Hematopoietic multipotent progenitor cell treated with erythropoietin and hydrocortisone succinate and interleukin-3 and kit ligand, for 6 days (in vitro differentiated cells): ENCODE results near the gene TBC1D10A.
A peak's percentile ranks its signal among the peaks of the same experiment; 100 is the strongest.

ENCODE experiments used
- DNase-seq: peaks from one replicate; pipeline ENCODE4 v3.0.0-alpha.2; 2015

The TBC1D10A gene

DNA sequence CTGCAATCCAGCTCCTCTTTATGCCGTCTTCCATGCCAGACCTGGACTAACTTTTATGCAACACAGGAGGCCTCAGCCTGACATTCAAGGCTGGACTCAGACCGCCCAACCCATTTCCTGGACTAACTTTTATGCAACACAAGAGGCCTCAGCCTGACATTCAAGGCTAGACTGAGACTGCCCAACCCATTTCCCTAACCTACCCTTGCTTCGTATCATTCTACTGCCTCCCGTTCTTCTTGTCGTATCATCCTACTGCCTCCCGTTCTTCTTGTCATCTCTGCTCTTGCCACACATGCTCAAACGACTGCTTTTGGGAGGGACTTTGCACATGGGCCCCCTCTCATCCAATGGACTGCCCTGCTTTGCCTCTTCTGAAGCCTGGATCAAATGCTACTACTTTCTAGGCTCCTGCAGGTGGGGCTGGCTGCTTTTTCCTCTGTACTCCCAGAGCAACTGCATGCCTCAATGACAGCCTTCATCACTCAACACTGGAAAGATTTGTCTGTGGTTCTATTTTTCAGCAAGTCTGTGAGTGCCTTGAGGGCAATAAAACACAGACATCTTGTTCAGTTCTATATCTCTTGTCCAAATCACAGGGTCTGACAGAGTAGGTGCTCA, 7.8 kb downstream of the TBC1D10A start:
- DNase-seq: peak; percentile 27

GRCh38 chr22:30317778-30318177, 9.0 kb downstream of the TBC1D10A start:
- DNase-seq: no peak

DNA sequence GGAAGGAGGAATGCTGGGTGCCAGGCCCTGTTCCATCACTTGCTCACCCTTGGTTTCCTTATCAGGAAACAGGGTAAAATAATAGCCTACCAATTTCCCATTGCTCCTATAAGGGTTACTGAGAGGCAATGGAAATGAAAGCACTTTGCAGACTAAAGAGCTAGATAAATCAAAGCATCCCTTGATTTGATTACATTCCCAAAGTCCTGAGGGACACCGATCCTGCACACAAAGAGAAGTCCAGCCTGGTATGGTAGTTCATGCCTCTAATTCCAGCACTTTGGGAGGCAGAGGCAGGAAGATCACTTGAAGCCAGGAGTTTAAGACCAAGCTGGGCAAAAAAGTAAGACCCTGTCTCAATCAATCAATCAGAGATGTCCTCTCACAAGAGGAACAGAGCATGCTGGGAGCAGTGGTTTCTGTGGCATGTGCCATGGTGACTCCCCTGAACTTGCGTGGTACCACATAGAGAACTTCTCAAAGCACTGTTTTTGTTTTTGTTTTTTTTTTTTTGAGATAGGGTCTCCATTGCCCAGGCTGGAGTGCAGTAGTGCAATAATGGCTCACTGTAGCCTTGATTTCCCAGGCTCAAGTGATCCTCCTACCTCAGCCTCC, 10.7 kb downstream of the TBC1D10A start:
- no peak for DNase-seq

- peak; percentile 21 for DNase-seq
These were observed 11.8 kb downstream of the TBC1D10A start for GRCh38 chr22:30314915-30315314.

DNA sequence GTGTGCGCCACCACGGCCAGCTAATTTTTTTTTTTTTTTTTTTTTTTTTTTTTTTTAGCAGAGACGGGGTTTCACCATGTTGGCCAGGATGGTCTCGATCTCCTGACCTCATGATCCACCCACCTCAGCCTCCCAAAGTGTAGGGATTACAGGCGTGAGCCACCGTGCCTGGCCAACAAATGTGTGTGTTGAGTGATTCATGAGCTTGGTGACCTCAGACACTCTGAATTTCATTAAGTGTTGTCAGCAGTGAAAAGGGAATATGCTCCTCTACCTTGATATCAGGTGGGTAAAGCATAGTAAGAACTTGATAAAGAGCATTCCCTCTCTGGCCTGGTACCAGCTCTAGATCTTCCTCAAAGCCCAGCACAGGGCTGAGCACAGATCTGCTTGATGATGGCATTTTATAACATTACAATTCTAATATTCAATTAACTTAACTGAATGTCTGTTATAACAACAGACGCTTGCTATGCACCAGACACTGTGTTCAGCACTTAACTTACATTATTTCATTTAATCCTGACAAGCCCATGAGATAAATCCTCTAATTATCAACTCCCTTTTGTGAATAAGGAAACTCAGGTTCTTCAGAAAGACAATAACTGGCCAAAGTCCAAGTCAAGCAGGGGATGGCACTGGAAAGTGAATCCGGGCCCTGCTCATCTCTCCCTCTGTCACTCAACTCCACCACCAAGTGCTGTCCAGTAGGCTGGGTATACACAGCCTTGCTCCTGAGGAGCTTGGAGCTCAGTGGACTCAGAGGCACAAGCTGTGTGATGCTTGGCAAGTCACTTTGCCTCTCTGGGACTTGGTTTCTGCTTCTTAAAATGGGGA, 13.0 kb downstream of the TBC1D10A start:
- no peak for DNase-seq

- DNase-seq: no peak
These were observed 14.7 kb downstream of the TBC1D10A start for GRCh38 chr22:30312053-30312452.

GRCh38 chr22:30310881-30311771, 15.6 kb downstream of the TBC1D10A start:
- DNase-seq: peak; percentile 24

- DNase-seq: peak; percentile 55
These were observed 16.6 kb downstream of the TBC1D10A start for GRCh38 chr22:30309951-30310741.

DNA sequence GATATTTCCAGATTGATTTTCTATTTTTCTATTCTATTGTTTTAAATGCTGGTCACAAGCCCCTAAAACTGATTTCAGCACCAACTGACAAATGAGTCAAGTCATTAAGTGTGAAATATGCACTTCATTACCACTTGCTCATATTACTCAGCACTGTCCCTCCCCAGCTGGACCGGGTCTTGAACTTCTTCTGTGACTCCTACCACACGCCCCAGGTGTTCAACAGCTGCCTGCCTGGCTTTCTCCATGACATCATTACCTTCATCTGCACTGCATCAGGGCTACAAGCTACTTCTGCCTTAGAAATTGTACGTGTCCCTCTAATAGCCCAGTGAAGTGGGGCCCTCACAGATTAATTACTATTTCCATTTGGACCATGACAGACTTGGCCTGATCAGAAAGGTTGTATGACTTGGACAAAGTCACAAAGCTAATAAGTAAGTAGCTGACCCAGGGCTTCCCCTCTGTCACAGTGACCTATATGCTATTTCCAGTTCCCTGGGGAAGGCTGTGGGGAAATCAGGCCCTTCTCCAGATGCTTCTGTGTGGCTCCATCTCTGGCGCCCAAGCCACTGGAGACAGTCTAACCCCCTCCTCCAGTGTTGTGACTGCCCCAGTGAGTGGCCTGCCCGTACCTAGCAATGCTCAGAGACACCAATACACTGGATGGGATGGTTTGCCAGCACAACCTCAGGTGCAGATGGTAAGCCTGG, 18.1 kb downstream of the TBC1D10A start:
- DNase-seq: no peak

DNA sequence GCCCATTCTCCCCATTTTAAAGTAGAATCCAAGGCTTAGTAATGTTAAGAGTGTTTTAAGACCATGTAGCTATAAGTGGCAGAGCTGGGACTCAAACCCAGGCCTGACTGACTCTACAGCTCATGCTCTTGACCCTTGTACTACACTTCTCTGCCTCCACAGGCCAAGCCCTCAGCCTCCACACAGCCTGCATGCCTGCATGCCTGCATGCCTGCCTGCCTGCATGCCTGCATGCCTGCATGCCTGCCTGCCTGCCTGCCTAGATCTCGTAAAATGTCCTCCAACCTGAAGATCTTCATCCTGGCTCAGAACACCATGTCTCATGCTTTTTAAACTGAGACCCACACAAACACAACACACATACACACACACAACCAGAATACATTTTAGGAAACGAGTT, 18.6 kb downstream of the TBC1D10A start:
- DNase-seq: no peak

DNA sequence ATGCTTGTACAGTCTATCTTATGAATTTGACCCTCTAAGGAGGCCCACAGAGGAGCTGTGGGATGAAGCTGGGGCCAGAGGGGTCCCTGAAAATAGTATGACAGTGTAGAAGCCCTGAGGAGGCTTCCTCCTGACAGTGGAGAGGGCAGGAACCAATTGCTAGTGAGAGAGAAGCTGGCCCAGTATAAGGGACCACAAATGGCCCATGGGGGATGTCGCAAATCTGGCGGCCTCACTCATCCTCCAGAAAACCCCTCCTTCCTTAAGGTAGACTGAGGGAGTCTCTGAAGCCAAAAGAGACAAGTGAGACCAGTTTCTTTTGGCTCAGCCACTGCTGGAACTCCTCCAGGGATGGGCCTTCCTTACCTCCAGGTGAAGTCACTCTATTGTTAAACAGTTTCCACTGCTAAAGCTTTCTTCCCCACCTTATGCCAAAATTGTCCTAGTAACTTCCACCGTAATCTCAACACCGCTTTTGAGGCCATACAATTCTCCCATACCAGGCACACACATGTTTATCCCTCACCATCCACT, 19.6 kb downstream of the TBC1D10A start:
- no peak for DNase-seq

DNA sequence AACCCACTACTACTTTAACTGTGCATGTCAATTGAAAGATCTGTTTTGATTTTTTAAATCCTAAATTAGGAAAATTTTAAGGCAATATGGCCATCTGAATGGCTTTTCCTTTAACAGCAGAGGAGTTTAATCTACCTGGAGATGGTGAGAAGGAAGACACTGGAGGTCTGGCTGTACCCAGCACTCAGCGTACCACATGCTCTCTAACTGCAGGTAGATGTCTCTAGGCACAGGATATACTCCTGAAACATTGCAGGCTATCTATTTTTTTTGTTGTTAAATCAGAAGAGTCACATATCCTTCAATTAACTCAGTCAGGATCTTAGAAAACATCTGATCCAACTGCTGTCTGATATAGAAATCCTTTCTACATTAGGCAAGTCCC, 20.1 kb downstream of the TBC1D10A start:
- DNase-seq: no peak

GRCh38 chr22:30305906-30306626, 20.7 kb downstream of the TBC1D10A start:
- DNase-seq: peak; percentile 87

DNA sequence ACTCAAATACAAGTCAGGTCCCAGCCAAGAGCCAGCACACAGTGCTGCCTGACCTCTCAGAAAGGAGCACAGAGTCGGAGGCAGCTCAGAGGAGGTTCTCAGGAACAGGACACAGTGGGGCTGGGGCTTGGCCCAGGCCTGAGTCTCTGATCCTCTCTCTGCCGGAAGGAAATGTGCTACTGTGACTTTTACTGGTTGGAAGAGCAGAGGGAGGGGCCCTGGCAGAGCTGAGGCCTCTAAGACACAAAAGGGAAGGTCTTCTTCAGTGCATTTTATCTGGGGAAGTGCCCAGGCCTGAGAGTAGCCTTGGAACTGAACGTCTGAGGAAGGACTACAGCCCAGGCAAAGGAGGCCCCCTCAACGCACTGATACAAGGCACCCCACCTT, 21.2 kb downstream of the TBC1D10A start:
- DNase-seq: peak; percentile 90

DNA sequence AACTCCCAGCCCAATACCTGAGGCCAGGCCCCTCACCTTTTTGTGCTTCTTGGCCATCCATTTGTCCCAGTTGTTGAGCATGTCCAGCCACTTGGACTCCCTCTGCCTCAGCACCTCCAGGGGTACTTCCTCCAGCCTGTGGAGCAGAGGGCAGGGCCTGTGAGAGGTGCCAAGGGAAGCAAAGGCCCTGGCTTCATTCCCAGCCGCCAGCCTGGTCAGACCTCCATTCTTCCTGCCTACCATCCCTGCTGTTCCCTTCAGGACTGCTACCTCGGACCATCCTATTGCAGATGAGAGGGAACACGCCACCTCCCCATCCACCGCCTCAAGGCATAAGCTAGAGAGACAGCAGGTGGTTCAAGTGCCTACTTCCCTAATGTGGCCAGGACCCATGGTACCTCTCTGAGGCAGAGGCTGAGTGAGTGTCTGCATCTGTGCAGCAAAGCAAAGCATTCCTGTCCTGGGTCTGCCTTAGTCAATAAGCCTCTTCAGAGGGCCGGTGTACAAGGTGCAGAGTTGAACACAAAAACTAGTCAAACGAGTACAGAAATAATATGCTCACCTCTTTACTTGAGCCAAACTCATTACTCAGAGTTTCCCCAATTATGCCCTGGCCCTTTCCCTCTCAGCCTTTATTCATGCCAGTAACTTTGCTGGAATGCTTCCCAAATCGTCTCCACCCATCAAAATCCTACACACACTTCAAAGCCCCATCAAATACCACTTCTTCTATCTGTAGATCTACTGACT, 22.1 kb downstream of the TBC1D10A start:
- peak; percentile 23 for DNase-seq

- no peak for DNase-seq
These were observed 24.0 kb downstream of the TBC1D10A start for GRCh38 chr22:30302810-30303138.

DNA sequence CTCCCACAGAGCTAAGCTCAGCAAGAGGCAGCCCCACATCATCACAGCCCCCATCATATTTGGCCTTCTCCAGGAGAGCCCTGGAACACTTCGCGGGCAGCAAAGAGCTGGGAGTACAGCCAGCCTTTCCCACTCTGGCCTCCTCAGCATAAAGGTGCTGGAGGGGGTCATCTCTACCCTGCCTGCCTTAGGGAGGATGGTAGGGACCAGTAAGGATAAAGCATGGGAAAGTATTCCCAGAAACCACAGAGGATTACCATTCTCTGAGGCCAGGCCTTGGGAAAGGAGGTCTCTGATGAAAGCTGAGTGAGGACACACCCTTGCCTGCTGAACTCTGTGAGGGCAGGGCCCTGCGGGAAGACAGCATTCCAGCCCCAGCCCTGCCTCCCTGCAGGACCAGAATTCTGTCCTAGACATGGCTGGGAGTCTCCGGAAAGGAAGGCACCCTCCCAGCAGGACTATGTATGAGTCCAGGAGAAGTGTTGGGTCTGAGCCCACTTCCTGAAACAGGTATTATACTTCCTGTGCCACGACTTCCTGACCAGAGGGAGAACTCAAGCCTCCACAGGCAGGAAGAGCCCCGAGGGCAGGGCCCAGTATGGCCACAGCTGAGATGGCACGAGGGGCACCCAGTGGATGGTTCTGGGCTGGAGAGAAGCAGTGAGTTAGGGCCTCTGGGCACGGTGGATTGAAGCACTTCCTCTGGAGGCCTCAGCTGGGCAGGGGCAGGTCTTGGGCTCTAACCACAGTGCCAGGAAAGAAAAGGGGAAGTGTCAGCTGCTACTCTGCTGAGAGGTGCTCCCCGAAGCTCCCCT, 24.5 kb downstream of the TBC1D10A start:
- peak; percentile 83 for DNase-seq

DNA sequence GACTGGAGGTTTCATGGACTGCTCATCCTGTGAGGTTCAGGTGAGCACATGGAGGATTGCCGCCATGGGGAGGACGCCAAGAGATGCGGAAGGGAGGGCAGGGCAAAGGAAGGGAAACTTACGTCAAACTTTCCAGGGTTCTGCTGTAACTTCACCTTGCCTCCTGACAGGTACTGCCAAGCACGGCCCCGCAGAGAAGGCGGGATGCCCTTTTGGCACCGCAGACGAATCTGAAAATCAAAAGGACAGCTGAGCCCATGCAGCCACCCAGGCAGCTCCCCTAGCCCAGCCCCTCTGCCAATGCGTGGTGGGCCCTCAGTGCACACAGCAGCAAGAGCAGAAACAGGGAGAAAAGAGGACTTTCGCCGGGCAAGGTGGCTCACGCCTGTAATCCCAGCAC, 27.4 kb downstream of the TBC1D10A start:
- no peak for DNase-seq
